ENCODE measurements around the gene FHL3.
A peak's percentile ranks its signal among the peaks of the same experiment; 100 is the strongest.

The FHL3 gene

GRCh38 chr1:38012363-38013226, 7.3 kb upstream of the FHL3 start, which contains the start of gene UTP11:
Gene UTP11, plus strand, starts transcription at chr1:38012734. Its CDS starts 69 bp downstream, at chr1:38012803.
- peak; percentile 100 for DNase-seq

GRCh38 chr1:38009841-38010180, 4.5 kb upstream of the FHL3 start:
- no peak for DNase-seq

- no peak for DNase-seq
These were observed 4.0 kb upstream of the FHL3 start for GRCh38 chr1:38009088-38009840.

GRCh38 chr1:38006008-38006828, 904 bp upstream of the FHL3 start:
- no peak for DNase-seq

- no peak for DNase-seq
These were observed 818 bp downstream of the FHL3 start for GRCh38 chr1:38004284-38005108.

- no peak for DNase-seq
These were observed 1.8 kb downstream of the FHL3 start for GRCh38 chr1:38003261-38004250.

- no peak for DNase-seq
These were observed 4.5 kb downstream of the FHL3 start for GRCh38 chr1:38000529-38001455.

GRCh38 chr1:38000233-38000528, 5.1 kb downstream of the FHL3 start:
- DNase-seq = no peak

GRCh38 chr1:37999430-38000232, 5.7 kb downstream of the FHL3 start:
- DNase-seq = no peak

GRCh38 chr1:37998913-37999429, 6.3 kb downstream of the FHL3 start:
- DNase-seq = no peak

GRCh38 chr1:37998089-37998808, 7.1 kb downstream of the FHL3 start:
- DNase-seq = no peak

- no peak for DNase-seq
These were observed 7.8 kb downstream of the FHL3 start for GRCh38 chr1:37997256-37998088.

- no peak for DNase-seq
These were observed 9.5 kb downstream of the FHL3 start for GRCh38 chr1:37995751-37996345.

- no peak for DNase-seq
These were observed 10.3 kb downstream of the FHL3 start for GRCh38 chr1:37994886-37995566.

GRCh38 chr1:37989361-37989930, 15.9 kb downstream of the FHL3 start:
- DNase-seq = no peak

GRCh38 chr1:37987679-37988078, 17.6 kb downstream of the FHL3 start:
- DNase-seq = no peak
